Measurements from ENCODE around the gene ZNF227. TPM values are rescaled to one million over a fixed set of nuclear protein-coding genes. Genes with fewer than 3 reads are reported as not detected.

The ZNF227 gene
- total RNA-seq, 1 experiment from 2014 or later = 34.3 TPM

DNA sequence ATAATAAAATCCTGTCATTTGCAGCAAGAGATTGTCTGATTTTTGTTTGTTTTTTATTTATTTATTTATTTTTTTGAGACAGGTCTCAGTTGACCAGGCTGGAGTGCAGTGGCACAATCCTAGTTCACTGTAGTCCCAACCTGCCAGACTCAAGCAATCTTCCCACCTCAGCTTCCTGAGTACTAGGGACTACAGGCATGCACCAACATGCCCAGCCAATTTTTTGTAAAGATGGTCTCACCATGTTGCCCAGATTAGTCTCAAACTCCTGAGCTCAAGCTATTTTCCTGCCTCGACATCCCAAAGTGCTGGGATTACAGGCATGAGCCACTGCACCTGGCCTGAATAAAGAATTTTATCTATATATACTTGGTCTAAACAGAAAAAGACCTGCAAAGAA, 65.0 kb downstream of the ZNF227 start:
- no peaks in the 10 kb centered on the region for H3K4me1 ChIP-seq (ENCODE audit: insufficient read depth, low read length, poor library complexity, severe bottlenecking)
- intact Hi-C loops (cut with micrococcal nuclease; ENCODE audit: unreplicated experiment) = no loop called here
- no TSS peak for BruUV-seq (replicated peaks)
- ChIA-PET POLR2A (ENCODE audit: low non-redundant PET) (no interaction called here), CTCF (no interaction called here)
- no peak for DNase-seq (ENCODE audit: low spot score)
- no peak overlapping the region for H3K27ac ChIP-seq (ENCODE audit: low read depth, low read length, poor library complexity, severe bottlenecking)
- no peaks in the 10 kb centered on the region for H3K36me3 ChIP-seq (ENCODE audit: insufficient read depth, low read length, poor library complexity, severe bottlenecking)
- TF ChIP-seq, protein P1, sequence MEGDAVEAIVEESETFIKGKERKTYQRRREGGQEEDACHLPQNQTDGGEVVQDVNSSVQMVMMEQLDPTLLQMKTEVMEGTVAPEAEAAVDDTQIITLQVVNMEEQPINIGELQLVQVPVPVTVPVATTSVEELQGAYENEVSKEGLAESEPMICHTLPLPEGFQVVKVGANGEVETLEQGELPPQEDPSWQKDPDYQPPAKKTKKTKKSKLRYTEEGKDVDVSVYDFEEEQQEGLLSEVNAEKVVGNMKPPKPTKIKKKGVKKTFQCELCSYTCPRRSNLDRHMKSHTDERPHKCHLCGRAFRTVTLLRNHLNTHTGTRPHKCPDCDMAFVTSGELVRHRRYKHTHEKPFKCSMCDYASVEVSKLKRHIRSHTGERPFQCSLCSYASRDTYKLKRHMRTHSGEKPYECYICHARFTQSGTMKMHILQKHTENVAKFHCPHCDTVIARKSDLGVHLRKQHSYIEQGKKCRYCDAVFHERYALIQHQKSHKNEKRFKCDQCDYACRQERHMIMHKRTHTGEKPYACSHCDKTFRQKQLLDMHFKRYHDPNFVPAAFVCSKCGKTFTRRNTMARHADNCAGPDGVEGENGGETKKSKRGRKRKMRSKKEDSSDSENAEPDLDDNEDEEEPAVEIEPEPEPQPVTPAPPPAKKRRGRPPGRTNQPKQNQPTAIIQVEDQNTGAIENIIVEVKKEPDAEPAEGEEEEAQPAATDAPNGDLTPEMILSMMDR (conservative IDR thresholded peaks at IDR 0.05; ENCODE audit: low read depth, low read length) = no peak
- H3K4me3 ChIP-seq (ENCODE audit: low read depth, low read length, poor library complexity, severe bottlenecking) = no peak overlapping the region
- no peaks in the 10 kb centered on the region for H3K27me3 ChIP-seq (replicated peaks; ENCODE audit: insufficient read depth, low read depth, low read length, poor library complexity)
- peaks cover 4% of the 10 kb centered on the region for H3K9me3 ChIP-seq (ENCODE audit: low read depth, low read length, poor library complexity, severe bottlenecking)

DNA sequence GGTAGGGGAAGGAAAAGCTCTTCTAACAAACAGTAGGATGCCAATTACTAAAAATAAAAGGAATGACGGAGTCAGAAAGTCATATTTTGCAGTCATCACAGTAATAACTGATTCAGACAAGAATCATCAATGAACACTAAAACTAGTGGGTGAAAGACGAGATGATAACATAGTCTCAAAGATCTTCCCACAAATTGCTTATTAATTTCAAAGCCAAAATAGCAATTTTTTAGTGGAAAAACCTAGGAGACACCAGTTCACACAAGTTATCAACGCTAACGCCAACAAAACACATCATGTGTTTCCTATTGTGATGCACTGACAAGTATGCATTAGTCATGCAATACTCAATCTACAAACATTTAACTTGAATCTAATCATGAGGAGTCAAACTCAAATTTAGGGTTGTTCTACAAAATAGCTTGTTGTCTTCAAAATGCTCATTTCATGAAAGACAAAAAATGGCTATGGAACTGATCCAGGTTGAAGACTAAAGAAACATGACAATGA, 65.9 kb downstream of the ZNF227 start:
- Histone ChIP-seq H3K4me1 (ENCODE audit: insufficient read depth, low read length, poor library complexity, severe bottlenecking) (no peaks in the 10 kb centered on the region), H3K4me3 (ENCODE audit: low read depth, low read length, poor library complexity, severe bottlenecking) (no peak overlapping the region), H3K27ac (ENCODE audit: low read depth, low read length, poor library complexity, severe bottlenecking) (no peak overlapping the region), H3K36me3 (ENCODE audit: insufficient read depth, low read length, poor library complexity, severe bottlenecking) (no peaks in the 10 kb centered on the region), H3K9me3 (ENCODE audit: low read depth, low read length, poor library complexity, severe bottlenecking) (peaks cover 4% of the 10 kb centered on the region), H3K27me3 (replicated peaks; ENCODE audit: insufficient read depth, low read depth, low read length, poor library complexity) (no peaks in the 10 kb centered on the region)
- CTCF ChIA-PET = no interaction called here
- no TSS peak for BruUV-seq (replicated peaks)
- TF ChIP-seq EZH2 (IDR thresholded peaks at IDR 0.05; ENCODE audit: borderline replicate concordance, low read depth, low read length, poor library complexity, severe bottlenecking) = no peak
- TF ChIP-seq, protein P1 (conservative IDR thresholded peaks at IDR 0.05; ENCODE audit: low read depth, low read length) = no peak
- POLR2A ChIA-PET (ENCODE audit: low non-redundant PET) = no interaction called here
- DNase-seq (ENCODE audit: low spot score) = no peak
- intact Hi-C loops (cut with micrococcal nuclease; ENCODE audit: unreplicated experiment) = no loop called here

DNA sequence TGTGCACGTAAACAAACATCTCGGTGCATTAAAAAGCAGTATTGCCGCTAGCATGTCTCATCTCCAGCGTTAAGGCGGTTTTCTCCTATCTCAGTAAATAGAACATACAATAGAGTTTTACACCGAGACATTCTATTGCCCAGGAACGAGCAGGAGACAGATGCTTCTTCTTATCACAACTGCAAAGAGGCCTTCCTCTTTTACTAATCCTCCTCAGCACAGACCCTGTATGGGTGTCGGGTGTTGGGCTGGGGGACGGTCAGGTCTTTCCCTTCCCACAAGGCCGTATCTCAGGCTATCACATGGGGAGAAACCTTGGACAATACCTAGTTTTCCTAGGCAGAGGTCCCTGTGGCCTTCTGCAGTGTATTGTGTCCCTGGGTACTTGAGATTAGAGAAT, 68.6 kb downstream of the ZNF227 start:
- Histone ChIP-seq H3K9me3 (ENCODE audit: low read depth, low read length, poor library complexity, severe bottlenecking) (no peaks in the 10 kb centered on the region), H3K27me3 (replicated peaks; ENCODE audit: insufficient read depth, low read depth, low read length, poor library complexity) (no peaks in the 10 kb centered on the region), H3K4me1 (ENCODE audit: insufficient read depth, low read length, poor library complexity, severe bottlenecking) (no peaks in the 10 kb centered on the region), H3K27ac (ENCODE audit: low read depth, low read length, poor library complexity, severe bottlenecking) (no peak overlapping the region), H3K4me3 (ENCODE audit: low read depth, low read length, poor library complexity, severe bottlenecking) (no peak overlapping the region), H3K36me3 (ENCODE audit: insufficient read depth, low read length, poor library complexity, severe bottlenecking) (no peaks in the 10 kb centered on the region)
- ChIA-PET CTCF (no interaction called here), POLR2A (ENCODE audit: low non-redundant PET) (no interaction called here)
- intact Hi-C loops (cut with micrococcal nuclease; ENCODE audit: unreplicated experiment) = no loop called here
- no peak for DNase-seq (ENCODE audit: low spot score)
- no TSS peak for BruUV-seq (replicated peaks)
- TF ChIP-seq, protein P1 (conservative IDR thresholded peaks at IDR 0.05; ENCODE audit: low read depth, low read length) = no peak
- TF ChIP-seq EZH2 (IDR thresholded peaks at IDR 0.05; ENCODE audit: borderline replicate concordance, low read depth, low read length, poor library complexity, severe bottlenecking) = no peak
